CD4-positive, alpha-beta T cell (primary cell): ENCODE results near the gene MRNIP. TPM values are rescaled to one million over a fixed set of nuclear protein-coding genes. Genes with fewer than 3 reads are reported as not detected.
A peak's percentile ranks its signal among the peaks of the same experiment; 100 is the strongest.

ENCODE experiments used
- ATAC-seq: fragments of 200-7000 bp; cut with Tn5 transposase; one replicate; pipeline ENCODE4 v1.10.0; 2022; ENCODE audit warnings: mild to moderate bottlenecking; ENCODE audit not compliant: poor library complexity
- CTCF ChIA-PET: fragments of 350-600 bp; sonication (Branson Sonifier 250); formaldehyde crosslinking; loops from one replicate; lab custom pipeline; 2021; ENCODE audit warnings: antibody characterized with exemption, inconsistent platforms; lab: Charles Lee
- POLR2A ChIA-PET: fragments of 350-600 bp; sonication (Branson Sonifier 250); formaldehyde crosslinking; loops from one replicate; lab custom pipeline; 2021; ENCODE audit warnings: antibody characterized with exemption, inconsistent platforms; lab: Charles Lee
- DNase-seq, 14 experiments: peaks; one replicate each; pipeline ENCODE4 v3.0.0-alpha.2; 2013 to 2020; ENCODE audit warnings: mixed read lengths in 2 of 14
- H3K27ac ChIP-seq, 2 donors: one replicate each; pipeline versions ENCODE4 v1.5.1 to v1.7.0; 2013; ENCODE audit warnings: low read length in 2 of 2, low read depth in 1 of 2, mild to moderate bottlenecking in 1 of 2
- H3K27me3 ChIP-seq, 2 experiments: 1 replicate in 1 of 2; 2 replicates in 1 of 2; pipeline versions ENCODE4 v1.6.1 to v1.7.0; 2013; ENCODE audit warnings: low read length in 2 of 2, control low read depth in 1 of 2, mild to moderate bottlenecking in 1 of 2, moderate library complexity in 1 of 2; ENCODE audit not compliant: insufficient read depth in 2 of 2, control insufficient read depth in 1 of 2
- H3K36me3 ChIP-seq: one replicate; pipeline ENCODE4 v1.6.1; 2013; ENCODE audit warnings: low read length, control low read depth; ENCODE audit not compliant: insufficient read depth
- H3K4me1 ChIP-seq: one replicate; pipeline ENCODE4 v1.6.1; 2013; ENCODE audit warnings: low read length, control low read depth; ENCODE audit not compliant: insufficient read depth
- H3K4me3 ChIP-seq: one replicate; pipeline ENCODE4 v1.5.1; 2013; ENCODE audit warnings: mild to moderate bottlenecking, low read length, moderate library complexity
- H3K9me3 ChIP-seq, 2 experiments: 1 replicate in 1 of 2; 2 replicates in 1 of 2; pipeline versions ENCODE4 v1.6.1 to v1.7.0; 2013; ENCODE audit warnings: low read length in 2 of 2, mild to moderate bottlenecking in 2 of 2, control low read depth in 1 of 2, moderate library complexity in 1 of 2; ENCODE audit not compliant: control insufficient read depth in 1 of 2, insufficient read depth in 1 of 2
- H3K27ac Mint-ChIP-seq: one replicate; pipeline ENCODE4 v1.8.0; 2020; ENCODE audit warnings: mixed read lengths
- H3K27me3 Mint-ChIP-seq: one replicate; pipeline ENCODE4 v1.8.0; 2021; ENCODE audit warnings: mixed read lengths
- H3K36me3 Mint-ChIP-seq: one replicate; pipeline ENCODE4 v1.8.0; 2021; ENCODE audit warnings: low read depth, mixed read lengths
- H3K4me1 Mint-ChIP-seq: one replicate; pipeline ENCODE4 v1.8.0; 2021; ENCODE audit warnings: low read depth, mixed read lengths
- H3K4me3 Mint-ChIP-seq: one replicate; pipeline ENCODE4 v1.8.0; 2020; ENCODE audit warnings: mild to moderate bottlenecking, mixed read lengths
- H3K9me3 Mint-ChIP-seq: one replicate; pipeline ENCODE4 v1.8.0; 2020; ENCODE audit warnings: mixed read lengths
- CTCF ChIP-seq: fragments of 200-600 bp; IDR thresholded peaks from one replicate; pipeline ENCODE4 v1.8.0; 2022; ENCODE audit warnings: antibody characterized with exemption, mild to moderate bottlenecking
- intact Hi-C, 2 experiments: fragments of 100-400 bp; cut with DNase I in 1 of 2; cut with micrococcal nuclease in 1 of 2; formaldehyde crosslinking; loops; one replicate each; pipeline versions ENCODE4 v1.15.1 to v1.9.0; 2023 to 2025; cut with DNase I, micrococcal nuclease
- total RNA-seq, 174 experiments: library from RNA in 2 of 174; stranded (reverse) in 2 of 174; gene quantifications; one replicate each; pipeline ENCODE4 v1.2.3 and lab custom pipeline; 2021 to 2026

MRNIP gene
- total RNA-seq, 2 experiments from 2014 or later, result 31.8 to 32.8 TPM

DNA sequence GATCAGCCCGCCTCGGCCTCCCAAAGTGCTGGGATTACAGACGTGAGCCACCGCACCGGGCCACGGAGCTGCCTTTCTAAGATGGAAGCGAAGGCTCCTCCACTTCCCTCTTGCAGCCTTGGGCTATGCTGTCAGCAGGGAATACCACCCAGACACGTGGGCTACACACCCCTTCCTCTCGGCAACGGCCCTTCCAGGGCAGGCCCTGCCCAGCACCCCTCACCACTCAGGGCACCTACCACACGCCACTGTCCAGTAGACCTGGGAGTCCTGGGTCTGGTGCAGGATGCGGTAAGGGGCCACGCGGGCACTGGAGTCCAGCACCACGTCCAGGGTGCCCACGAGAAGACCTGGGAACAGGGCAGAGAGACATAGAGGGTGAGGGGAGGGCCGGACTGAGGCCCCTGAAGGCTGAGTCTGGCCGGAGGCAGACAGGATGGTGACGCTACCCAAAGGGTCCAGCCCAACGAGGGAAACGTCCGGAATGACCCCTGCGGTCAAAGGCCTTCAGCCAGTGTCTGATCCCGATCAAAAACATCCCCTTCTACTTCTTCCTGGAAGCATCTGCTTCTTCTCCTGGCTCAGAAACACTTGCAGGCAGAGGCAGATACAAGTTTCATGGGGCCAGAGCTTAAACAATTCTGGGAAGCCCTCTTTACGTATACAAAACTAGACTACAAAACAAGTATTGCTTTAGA is 46.0 kb upstream of the MRNIP start:
- Mint-ChIP-seq H3K27ac (no peak overlapping the region), H3K27me3 (no peaks in the 10 kb centered on the region), H3K4me1 (peaks cover 20% of the 10 kb centered on the region), H3K9me3 (no peaks in the 10 kb centered on the region), H3K4me3 (peak overlapping the region; percentile 6), H3K36me3 (peaks cover 37% of the 10 kb centered on the region)
- Histone ChIP-seq H3K4me3 (no peak overlapping the region), H3K27me3 (no peaks in the 10 kb centered on the region), H3K27ac (no peak overlapping the region), H3K4me1 (peaks cover 25% of the 10 kb centered on the region), H3K36me3 (peaks cover 36% of the 10 kb centered on the region), H3K9me3 (no peaks in the 10 kb centered on the region)
- ChIA-PET POLR2A (no interaction called here), CTCF (interaction anchor here (5.9 kb wide), 1 partner anchor 103 kb away, joined by 27 read pairs; no protein-coding TSS in a partner anchor)
- DNase-seq (no peak), ATAC-seq (no peak)
- no peak for TF ChIP-seq CTCF
- intact Hi-C loops, result loop anchor here (5.0 to 10.0 kb wide), 5 partner anchors 168 to 593 kb away; partner anchors contain the start of genes CBY3 (in 1 of the 2), MAML1 (in 1 of the 2) and RNF130 (in 1 of the 2)

DNA sequence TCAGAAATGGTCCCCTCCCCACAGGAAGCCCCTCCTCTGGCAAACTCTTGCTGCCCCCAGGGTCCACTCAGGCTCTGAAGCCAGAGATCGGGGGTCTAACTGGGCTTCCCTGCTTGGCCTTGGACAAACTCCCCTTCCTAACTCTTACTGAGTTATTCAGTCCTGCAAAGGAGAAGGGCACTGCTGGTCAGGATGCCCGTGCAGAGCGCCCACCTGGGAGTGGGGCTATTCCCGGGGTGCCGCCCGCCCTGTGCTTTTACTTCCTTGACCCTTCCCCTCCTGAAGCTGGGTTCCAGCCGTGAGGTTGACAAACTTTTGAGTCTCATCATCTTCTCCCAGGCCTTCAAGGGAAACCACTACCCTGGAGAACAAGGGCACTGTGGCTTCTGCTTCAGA is 44.1 kb upstream of the MRNIP start:
- ChIA-PET CTCF (no interaction called here), POLR2A (no interaction called here)
- Mint-ChIP-seq H3K27ac (no peak overlapping the region), H3K4me1 (peaks cover 12% of the 10 kb centered on the region), H3K4me3 (no peak overlapping the region), H3K27me3 (no peaks in the 10 kb centered on the region), H3K36me3 (peaks cover 50% of the 10 kb centered on the region), H3K9me3 (no peaks in the 10 kb centered on the region)
- no peaks in the 10 kb centered on the region for H3K27me3 ChIP-seq
- DNase-seq (no peak), ATAC-seq (no peak)
- H3K36me3 ChIP-seq, result peaks cover 52% of the 10 kb centered on the region
- peaks cover 13% of the 10 kb centered on the region for H3K4me1 ChIP-seq
- no peak for TF ChIP-seq CTCF
- intact Hi-C loops, result loop anchor here in 1 of 2 experiments (10.0 kb wide), 1 partner anchor 218 kb away; the partner anchor contains the start of gene CBY3
- H3K4me3 ChIP-seq, result no peak overlapping the region
- no peaks in the 10 kb centered on the region for H3K9me3 ChIP-seq
- no peak overlapping the region for H3K27ac ChIP-seq

DNA sequence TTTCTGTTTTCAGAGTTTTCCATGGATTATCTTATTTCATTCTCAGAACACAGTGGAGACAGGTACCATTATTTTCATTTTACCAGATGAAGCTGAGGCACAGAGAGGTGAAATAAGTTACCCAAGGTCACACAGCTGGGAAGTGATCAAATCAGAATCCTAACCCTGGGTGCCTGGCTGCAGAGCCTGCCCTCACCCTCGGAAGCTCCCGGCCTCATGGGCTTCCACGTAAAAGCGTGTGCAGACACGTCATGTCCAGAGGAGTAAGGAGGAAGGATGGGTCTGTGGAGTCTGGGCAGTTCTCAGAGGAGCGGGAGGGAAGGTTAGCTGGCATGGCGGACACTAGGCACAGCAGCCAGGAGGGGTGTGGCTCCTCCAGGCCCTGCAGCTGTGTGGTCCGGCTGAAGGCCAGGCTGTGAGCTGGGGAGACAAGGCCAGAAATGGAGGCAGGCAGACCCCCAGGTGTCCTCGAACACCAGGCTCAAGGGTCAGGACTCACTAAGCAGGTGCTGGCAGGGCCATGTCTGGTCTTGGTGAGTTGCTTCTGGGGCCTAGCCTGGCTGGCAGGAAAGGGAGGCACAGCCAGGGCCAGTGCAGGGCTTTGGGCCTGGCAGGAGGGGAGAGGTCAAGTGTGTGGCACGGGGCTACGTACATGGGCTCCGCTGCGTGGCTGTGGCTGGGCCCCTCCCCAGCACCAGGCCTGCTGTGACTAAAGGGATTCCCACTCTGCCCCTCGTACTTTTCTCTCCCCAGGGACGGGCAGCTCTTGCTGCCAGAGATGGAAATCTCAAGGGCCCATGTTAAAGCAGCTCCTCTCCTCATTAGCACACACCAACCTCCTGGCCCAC is 43.5 kb upstream of the MRNIP start:
- no peaks in the 10 kb centered on the region for H3K27me3 ChIP-seq
- H3K9me3 ChIP-seq, result no peaks in the 10 kb centered on the region
- Mint-ChIP-seq H3K36me3 (peaks cover 54% of the 10 kb centered on the region), H3K4me1 (peaks cover 12% of the 10 kb centered on the region), H3K9me3 (no peaks in the 10 kb centered on the region), H3K4me3 (no peak overlapping the region), H3K27me3 (no peaks in the 10 kb centered on the region), H3K27ac (no peak overlapping the region)
- no peak overlapping the region for H3K27ac ChIP-seq
- intact Hi-C loops, result loop anchor here in 1 of 2 experiments (10.0 kb wide), 1 partner anchor 217 kb away; the partner anchor contains the start of gene CBY3
- ChIA-PET POLR2A (interaction anchor here (1.2 kb wide), 1 partner anchor 279 kb away, joined by 3 read pairs; the partner anchor contains the start of gene HNRNPH1), CTCF (no interaction called here)
- no peak for DNase-seq
- H3K36me3 ChIP-seq, result peaks cover 58% of the 10 kb centered on the region
- TF ChIP-seq CTCF, result no peak
- H3K4me3 ChIP-seq, result no peak overlapping the region
- peaks cover 11% of the 10 kb centered on the region for H3K4me1 ChIP-seq
- ATAC-seq, result no peak
